Endothelial cell of umbilical vein (primary cell): Measurements from ENCODE around the gene ZHX3. TPM values are rescaled to one million over a fixed set of nuclear protein-coding genes. Genes with fewer than 3 reads are reported as not detected.

ENCODE experiments used
- BruUV-seq: library from RNA; stranded (reverse); fragments of 400-500 nt; replicated peaks from 2 replicates; lab custom pipeline; 2021; lab: Mats Ljungman, UMichigan
- CTCF ChIA-PET: fragments of 300-600, 350-600 bp; sonication (Branson Sonifier 250); formaldehyde crosslinking; loops from one replicate; lab custom pipeline; 2021; ENCODE audit warnings: antibody characterized with exemption, inconsistent platforms; lab: Charles Lee
- POLR2A ChIA-PET: fragments of 300-600, 350-600 bp; sonication (Branson Sonifier 250); formaldehyde crosslinking; loops from one replicate; lab custom pipeline; 2021; ENCODE audit warnings: antibody characterized with exemption, inconsistent platforms; lab: Charles Lee
- DNase-seq: peaks from one replicate; pipeline ENCODE4 v3.0.0-alpha.2; 2011; ENCODE audit warnings: low read depth, low spot score
- FAIRE-seq: peaks from 2 replicates; lab custom pipeline; 2011; peaks lifted over from hg19 to GRCh38; lab: Jason Lieb, UNC
- H2AFZ ChIP-seq: 2 replicates; pipeline ENCODE4 v1.6.0; 2012; ENCODE audit warnings: low read depth, low read length, control low read depth, inconsistent platforms
- H3K27ac ChIP-seq: 2 replicates; pipeline ENCODE4 v1.5.1; 2011; ENCODE audit warnings: low read depth, mild to moderate bottlenecking, control low read depth, low read length, moderate library complexity; ENCODE audit not compliant: insufficient read depth
- H3K27me3 ChIP-seq, 2 experiments: 2 replicates each; pipeline versions ENCODE4 v1.6.0 to v1.6.1; 2011; ENCODE audit warnings: low read length in 2 of 2, mixed read lengths in 1 of 2; ENCODE audit not compliant: control insufficient read depth in 2 of 2, insufficient read depth in 2 of 2
- H3K36me3 ChIP-seq, 2 experiments: 2 replicates in 1 of 2; 3 replicates in 1 of 2; pipeline ENCODE4 v1.5.1; 2011; ENCODE audit warnings: low read length in 2 of 2, mild to moderate bottlenecking in 1 of 2, moderate library complexity in 1 of 2; ENCODE audit not compliant: control insufficient read depth in 2 of 2, insufficient read depth in 2 of 2; ENCODE audit errors: extremely low read depth in 1 of 2
- H3K4me1 ChIP-seq: 3 replicates; pipeline ENCODE4 v1.5.1; 2011; ENCODE audit warnings: mild to moderate bottlenecking, low read length; ENCODE audit not compliant: control insufficient read depth, insufficient read depth; ENCODE audit errors: extremely low read depth
- H3K4me2 ChIP-seq: 2 replicates; pipeline ENCODE4 v1.6.1; 2011; ENCODE audit warnings: low read length, control low read depth, mixed read lengths; ENCODE audit not compliant: insufficient read depth
- H3K4me3 ChIP-seq, 3 experiments: fragments of 200-600 bp in 1 of 3; sonication (generic), shearing (Covaris generic) in 1 of 3; replicated peaks in 1 of 3; 2 replicates each; pipeline ENCODE4 v1.5.1; 2011 to 2016; ENCODE audit warnings: control low read depth in 3 of 3, low read length in 3 of 3, mild to moderate bottlenecking in 2 of 3, inconsistent platforms in 1 of 3, low read depth in 1 of 3, moderate library complexity in 1 of 3; ENCODE audit not compliant: insufficient read depth in 1 of 3
- H3K79me2 ChIP-seq: 2 replicates; pipeline ENCODE4 v1.6.0; 2012; ENCODE audit warnings: low read length, inconsistent platforms; ENCODE audit not compliant: control insufficient read depth, insufficient read depth
- H3K9ac ChIP-seq: replicated peaks from 2 replicates; pipeline ENCODE3; 2011; ENCODE audit warnings: low read length, control low read depth; ENCODE audit not compliant: insufficient read depth; ENCODE audit errors: extremely low read depth
- H3K9me1 ChIP-seq: replicated peaks from 3 replicates; pipeline ENCODE4 v1.6.0; 2011; ENCODE audit warnings: mild to moderate bottlenecking, low read length; ENCODE audit not compliant: control insufficient read depth, insufficient read depth; ENCODE audit errors: extremely low read depth
- H3K9me3 ChIP-seq: replicated peaks from 2 replicates; pipeline ENCODE4 v1.5.1; 2012; ENCODE audit warnings: low read length, inconsistent platforms; ENCODE audit not compliant: control insufficient read depth, insufficient read depth
- H4K20me1 ChIP-seq: replicated peaks from 2 replicates; pipeline ENCODE3; 2011; ENCODE audit warnings: mild to moderate bottlenecking, low read length; ENCODE audit not compliant: control insufficient read depth, insufficient read depth; ENCODE audit errors: extremely low read depth
- CTCF ChIP-seq, 2 donors: IDR thresholded peaks; 1 replicate in 1 of 2; 2 replicates in 1 of 2; pipeline ENCODE4 v1.5.1; 2011; ENCODE audit warnings: low read length in 2 of 2, mild to moderate bottlenecking in 2 of 2, moderate library complexity in 2 of 2, control low read depth in 1 of 2, inconsistent platforms in 1 of 2, low read depth in 1 of 2; ENCODE audit not compliant: insufficient read depth in 1 of 2; ENCODE audit errors: extremely low read depth in 1 of 2
- EZH2 ChIP-seq: IDR thresholded peaks from 2 replicates; pipeline ENCODE4 v1.6.1; 2012; ENCODE audit warnings: borderline replicate concordance, low read depth, mild to moderate bottlenecking, moderate library complexity, low read length, inconsistent platforms; ENCODE audit not compliant: severe bottlenecking
- FOS ChIP-seq: IDR thresholded peaks from 2 replicates; pipeline ENCODE4 v1.6.1; 2011; ENCODE audit warnings: mild to moderate bottlenecking, low read length, moderate library complexity, borderline replicate concordance; ENCODE audit not compliant: insufficient read depth
- GATA2 ChIP-seq: IDR thresholded peaks from 2 replicates; pipeline ENCODE4 v1.7.0; 2011; ENCODE audit warnings: low read depth, mild to moderate bottlenecking, moderate library complexity, mixed read lengths, low read length; ENCODE audit not compliant: insufficient read length, insufficient read depth
- JUN ChIP-seq: IDR thresholded peaks from 2 replicates; pipeline ENCODE4 v1.6.1; 2011; ENCODE audit warnings: borderline replicate concordance, low read depth; ENCODE audit not compliant: insufficient read length, insufficient read depth
- MAX ChIP-seq: IDR thresholded peaks from 2 replicates; pipeline ENCODE4 v1.6.1; 2011; ENCODE audit not compliant: insufficient read depth, insufficient read length
- MYC ChIP-seq: IDR thresholded peaks from one replicate; pipeline ENCODE4 v1.6.1; 2011; ENCODE audit warnings: mild to moderate bottlenecking, low read depth, low read length
- POLR2A ChIP-seq: IDR thresholded peaks from 2 replicates; pipeline ENCODE4 v1.6.1; 2012; ENCODE audit warnings: low read depth, mild to moderate bottlenecking, control low read depth, low read length
- POLR2AphosphoS5 ChIP-seq: IDR thresholded peaks from 2 replicates; pipeline ENCODE4 v1.6.1; 2012; ENCODE audit warnings: low read depth, mild to moderate bottlenecking, control low read depth, low read length, moderate library complexity; ENCODE audit not compliant: insufficient read depth
- dilution Hi-C: fragments of 300-500 bp; cut with MboI; formaldehyde crosslinking; loops from one replicate; pipeline ENCODE4 v1.15.0; 2019; ENCODE audit warnings: low sequenced_read_pairs; ENCODE audit not compliant: extremely low pct_ligation_motif_present
- intact Hi-C: fragments of 100-400 bp; cut with micrococcal nuclease; formaldehyde crosslinking; loops from one replicate; pipeline ENCODE4 v1.10.0; 2022
- polyA plus RNA-seq, 4 experiments: library from polyadenylated mRNA; depleted of rRNA in 3 of 4; stranded (reverse) in 3 of 4; unstranded in 1 of 4; fragments of >200 nt; gene quantifications; 2 replicates each; pipeline versions ENCODE4 v1.2.1 to v1.2.3, GENCODE V29; 2011 to 2012; ENCODE audit warnings: missing spikeins in 1 of 4
- total RNA-seq: library from RNA; stranded (reverse); gene quantifications from 2 replicates; pipeline ENCODE4 v1.2.3, GENCODE V29; 2021

The ZHX3 gene
- total and polyA plus RNA-seq, 2 donors (not counting 3 experiments of a cell fraction or from before 2014, with no cell fraction given) = 7.4 to 17.8 TPM

- dilution Hi-C loops = no loop called here
Observed at GRCh38 chr20:41192575-41192974, 125.0 kb downstream of the ZHX3 start.

More at GRCh38 chr20:41192575-41192974, 125.0 kb downstream of the ZHX3 start:
- Histone ChIP-seq H2AFZ (no peak overlapping the region), H3K9ac (no peak overlapping the region), H3K9me3 (no peaks in the 10 kb centered on the region), H4K20me1 (no peaks in the 10 kb centered on the region), H3K27me3 (no peaks in the 10 kb centered on the region), H3K4me3 (no peak overlapping the region), H3K36me3 (no peaks in the 10 kb centered on the region), H3K27ac (no peak overlapping the region), H3K9me1 (no peaks in the 10 kb centered on the region), H3K4me2 (no peak overlapping the region), H3K4me1 (no peaks in the 10 kb centered on the region), H3K79me2 (no peaks in the 10 kb centered on the region)
- intact Hi-C loops = no loop called here
- POLR2A ChIA-PET = no interaction called here
- TF ChIP-seq MYC = no peak
- TF ChIP-seq CTCF (IDR thresholded peaks at IDR 0.05; ENCODE audit: extremely low read depth in 1 of 2, insufficient read depth in 1 of 2, low read depth in 1 of 2, low read length in 2 of 2) = no peak
- TF ChIP-seq JUN = no peak
- TF ChIP-seq POLR2A = no peak
- no peak for TF ChIP-seq EZH2
- no peak for TF ChIP-seq GATA2
- no peak for TF ChIP-seq MAX
- no peak for TF ChIP-seq FOS
- no peak for TF ChIP-seq POLR2AphosphoS5
- no TSS peak for BruUV-seq
- FAIRE-seq (no peak), DNase-seq (no peak)
- CTCF ChIA-PET = interaction anchor here (1.5 kb wide), 1 partner anchor 9 kb away, joined by 4 read pairs; no protein-coding TSS in a partner anchor
